GM21447 (cell line): Measurements from ENCODE around the gene SCFD2.
A peak's percentile ranks its signal among the peaks of the same experiment; 100 is the strongest.
"Not testable (repeated sequence)": the region's sequence is repeated elsewhere in the genome, so short reads cannot be mapped to it uniquely, and the experiment has no call there.

Experiments used
- ATAC-seq: cut with Tn5 transposase; IDR thresholded peaks from one replicate; pipeline ENCODE4 v1.9.1; 2021; ENCODE audit not compliant: unreplicated experiment

SCFD2 gene

GRCh38 chr4:53346920-53347852, 18.7 kb downstream of the SCFD2 start:
- ATAC-seq, result no peak

DNA sequence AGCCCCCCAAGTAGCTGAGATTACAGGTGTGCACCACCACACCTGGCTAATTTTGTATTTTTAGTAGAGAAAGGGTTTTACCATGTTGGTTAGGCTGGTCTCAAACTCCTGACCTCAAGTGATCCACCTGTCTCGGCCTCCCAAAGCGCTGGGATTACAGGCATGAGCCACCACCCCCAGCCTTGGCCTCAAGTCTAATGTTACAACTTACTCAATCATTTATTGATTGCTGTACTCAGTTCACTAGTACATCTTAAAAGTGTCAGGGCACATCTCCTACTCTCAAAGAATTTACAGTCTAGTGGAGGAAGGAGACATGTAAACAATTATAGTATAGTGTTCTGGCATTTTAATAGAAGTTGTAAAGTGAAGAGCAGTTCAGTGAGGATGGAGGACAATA, 19.5 kb downstream of the SCFD2 start:
- not testable (repeated sequence) for ATAC-seq

GRCh38 chr4:53340145-53340544, 25.7 kb downstream of the SCFD2 start:
- not testable (repeated sequence) for ATAC-seq

- not testable (repeated sequence) for ATAC-seq
Measured at GRCh38 chr4:53334916-53335315, 30.9 kb downstream of the SCFD2 start.

GRCh38 chr4:53326535-53326934, 39.3 kb downstream of the SCFD2 start:
- ATAC-seq, result no peak

DNA sequence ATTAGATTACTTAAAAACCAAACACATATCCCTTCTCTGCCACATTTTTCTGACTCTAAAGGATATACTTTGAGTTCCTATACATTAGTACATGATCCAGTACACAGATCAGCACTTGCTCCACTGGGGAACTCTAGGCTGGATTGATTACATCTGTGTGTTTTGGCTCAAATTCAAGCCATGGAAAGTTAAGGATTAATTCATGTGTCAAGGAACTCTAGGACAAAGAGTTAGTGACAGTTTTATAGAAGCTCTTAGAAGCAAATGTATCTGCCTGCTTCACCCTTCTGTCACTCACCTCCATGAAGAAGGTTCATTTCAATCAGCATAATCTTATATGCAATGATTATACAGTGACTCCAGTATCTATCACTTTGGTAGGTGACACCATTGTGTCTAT, 43.2 kb downstream of the SCFD2 start:
- no peak for ATAC-seq

DNA sequence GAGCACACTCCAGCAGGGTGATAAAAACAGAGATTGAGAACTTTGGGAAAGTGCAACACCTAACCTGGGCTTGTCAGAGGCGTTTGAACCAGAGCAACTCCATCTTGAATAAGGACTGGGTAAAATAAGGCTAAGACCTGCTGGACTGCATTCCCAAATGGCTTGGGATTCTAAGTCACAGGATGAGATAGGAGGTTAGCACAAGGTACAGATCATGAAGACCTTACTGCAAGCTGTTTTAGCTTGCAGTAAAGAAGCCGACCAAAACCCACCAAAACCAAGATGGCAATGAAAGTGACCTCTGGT, 43.9 kb downstream of the SCFD2 start:
- ATAC-seq, result no peak

DNA sequence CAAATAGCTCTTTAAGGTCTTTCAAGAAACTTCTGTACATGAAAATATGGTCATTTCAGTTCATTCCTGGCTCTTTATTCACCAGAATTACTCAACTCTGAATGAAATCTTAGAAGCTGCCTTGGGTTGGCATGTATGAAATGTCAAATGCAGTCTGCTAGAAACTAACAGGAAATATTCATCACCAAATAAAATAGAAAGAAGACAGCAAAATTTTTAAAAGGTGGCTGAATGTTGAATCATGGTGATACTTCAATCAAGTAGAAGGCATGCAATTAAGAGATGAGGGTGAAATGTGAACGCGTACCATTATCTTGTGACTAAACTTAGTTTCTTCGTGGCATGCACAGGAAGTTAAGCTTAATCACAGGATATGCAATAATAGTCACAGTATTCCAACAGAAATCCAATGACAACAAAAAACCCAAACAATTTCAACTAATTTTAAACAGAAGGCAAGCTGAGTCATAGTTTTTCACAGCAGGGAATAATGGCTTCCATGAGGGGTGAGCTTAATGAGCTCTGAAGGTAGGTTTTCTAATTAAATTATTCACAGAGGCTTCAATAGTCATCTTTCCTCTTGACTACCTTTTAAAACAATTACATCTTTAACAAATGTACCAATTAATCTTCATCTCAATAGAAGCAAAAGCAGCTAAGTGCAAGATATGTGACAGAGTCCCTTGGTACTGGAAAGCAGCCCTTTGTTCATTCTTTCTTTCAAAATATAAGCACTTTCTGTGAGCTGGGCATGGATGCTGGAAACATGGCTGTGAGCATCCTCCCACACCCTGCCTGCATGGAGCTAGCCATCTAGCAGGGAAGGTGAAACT, 44.5 kb downstream of the SCFD2 start:
- no peak for ATAC-seq

- ATAC-seq, result no peak
Measured at GRCh38 chr4:53315300-53315699, 50.6 kb downstream of the SCFD2 start.

DNA sequence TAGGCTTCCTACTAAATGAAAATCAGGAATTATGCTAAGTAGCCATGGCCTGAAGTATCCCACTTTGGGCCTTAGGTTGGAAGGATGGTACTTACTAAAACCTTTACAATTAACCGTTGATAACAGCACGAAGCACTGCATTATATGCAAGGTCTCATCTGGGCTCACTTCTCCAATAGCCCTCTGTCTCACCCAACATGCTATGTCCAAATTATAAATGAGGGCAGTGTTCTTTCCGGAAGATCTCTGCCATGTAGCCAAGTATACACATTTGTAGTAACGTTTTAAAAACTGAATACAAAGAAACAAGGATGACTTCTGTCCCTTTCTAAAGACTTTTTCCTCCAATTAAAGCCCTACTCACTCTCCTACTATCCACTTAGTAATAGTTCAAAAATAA, 51.6 kb downstream of the SCFD2 start:
- ATAC-seq, result no peak

- ATAC-seq, result no peak
Measured at GRCh38 chr4:53313510-53313909, 52.4 kb downstream of the SCFD2 start.

DNA sequence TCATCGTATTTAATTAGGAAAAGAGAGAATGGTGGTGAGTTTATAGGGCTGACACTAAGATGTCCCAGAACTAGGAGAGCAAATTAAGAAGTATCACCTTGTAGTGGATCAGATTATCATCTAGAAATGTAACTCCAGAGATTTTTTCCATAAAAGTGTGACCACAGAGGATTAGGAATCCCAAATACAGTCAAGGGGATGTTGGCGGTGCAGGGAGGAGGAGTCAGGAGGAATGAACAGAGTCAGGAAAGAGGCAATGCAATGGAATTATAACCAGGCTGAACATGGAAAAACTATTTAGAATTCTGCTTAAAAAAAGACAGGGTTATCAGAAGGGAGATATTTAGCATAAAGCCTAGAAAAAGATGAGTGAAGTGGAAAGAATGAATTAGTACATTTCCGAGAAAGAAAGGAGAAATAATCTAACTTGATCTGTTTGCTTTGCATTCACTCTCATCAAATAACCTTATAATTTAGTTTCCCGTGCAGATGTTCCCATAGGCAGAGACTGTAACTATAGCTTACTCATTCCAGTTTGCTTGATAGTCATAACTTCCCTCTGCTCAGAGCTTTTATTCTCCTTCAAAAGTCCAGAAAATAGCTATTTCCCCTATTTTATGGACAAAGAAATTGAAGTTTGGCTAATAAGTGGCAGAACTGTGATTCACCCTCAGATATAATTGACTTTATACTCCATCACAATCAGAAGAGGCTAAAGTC, 56.4 kb downstream of the SCFD2 start:
- ATAC-seq, result no peak

GRCh38 chr4:53307819-53308780, 57.8 kb downstream of the SCFD2 start:
- peak; percentile 78 for ATAC-seq

- ATAC-seq, result no peak
Measured at GRCh38 chr4:53307210-53307609, 58.7 kb downstream of the SCFD2 start.

GRCh38 chr4:53306729-53307128, 59.1 kb downstream of the SCFD2 start:
- ATAC-seq, result no peak

GRCh38 chr4:53292209-53292608, 73.7 kb downstream of the SCFD2 start:
- not testable (repeated sequence) for ATAC-seq

- no peak for ATAC-seq
Measured at GRCh38 chr4:53281438-53281837, 84.4 kb downstream of the SCFD2 start.

DNA sequence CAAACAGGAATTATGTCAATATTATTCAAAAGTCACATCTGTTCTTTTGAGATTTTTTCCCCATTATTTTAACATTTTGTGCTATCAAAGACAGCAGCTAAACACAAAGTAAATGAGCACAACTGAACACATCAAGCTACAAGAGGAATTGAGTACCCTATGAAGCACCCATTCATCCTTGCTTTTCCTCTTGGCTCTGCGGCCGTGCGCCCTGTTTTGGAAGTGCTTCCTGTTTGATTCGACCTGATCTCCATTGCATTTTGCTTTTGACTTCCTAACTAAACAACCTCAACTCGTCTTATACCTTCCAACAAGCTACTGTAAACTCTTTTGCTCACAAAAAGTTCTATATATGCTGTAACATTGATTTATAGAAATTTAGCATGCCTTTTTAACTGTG, 85.0 kb downstream of the SCFD2 start:
- ATAC-seq, result no peak

DNA sequence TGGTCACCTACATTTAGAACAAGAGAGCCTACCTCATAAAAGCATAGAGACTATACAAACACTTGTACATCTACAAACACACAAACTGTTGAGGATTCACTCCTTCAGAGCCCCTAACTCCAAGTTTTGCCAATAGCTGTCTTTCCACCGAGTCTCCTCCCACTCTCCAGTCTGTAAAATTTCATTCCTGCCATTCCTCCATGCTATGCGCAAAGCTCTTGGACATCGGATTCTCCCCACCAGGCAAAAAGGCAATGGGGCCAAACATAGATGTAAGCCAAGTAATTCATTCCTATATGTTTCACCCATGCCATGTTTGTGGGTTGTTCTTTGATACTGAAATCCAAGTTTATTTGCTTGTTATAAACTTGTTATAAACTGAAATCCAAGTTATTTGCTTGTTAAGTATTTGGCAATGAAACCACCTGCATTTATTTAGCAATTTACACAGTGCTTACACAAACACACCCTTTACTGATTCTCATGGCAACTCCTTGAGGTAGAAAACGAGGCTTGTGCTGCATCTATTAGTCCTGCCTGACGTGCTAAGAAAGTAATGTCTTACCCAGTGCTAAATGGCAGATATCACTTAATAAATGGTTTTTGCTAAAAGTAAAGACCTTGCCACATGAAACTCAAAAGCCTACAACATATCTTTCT, 91.1 kb downstream of the SCFD2 start:
- ATAC-seq, result no peak

DNA sequence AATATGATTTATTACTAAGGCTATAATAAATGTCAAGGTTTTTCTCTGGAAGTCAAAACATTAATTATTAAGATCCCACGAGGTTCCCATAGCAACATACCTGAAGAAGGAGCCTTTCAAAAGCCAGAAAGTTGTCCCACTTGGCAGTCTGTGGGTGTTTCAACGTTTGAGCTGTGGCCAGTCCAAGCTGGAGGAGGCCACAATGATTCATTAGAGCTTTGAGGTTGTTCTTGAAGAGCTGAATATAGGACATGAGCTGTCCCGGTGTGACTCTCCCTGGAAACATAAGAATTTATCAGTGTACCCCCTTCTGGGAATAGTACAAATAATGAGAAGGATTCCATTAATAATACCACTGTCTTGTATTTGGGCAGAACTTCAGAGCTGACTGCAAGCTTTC, 92.1 kb downstream of the SCFD2 start:
- ATAC-seq, result no peak
